ENCODE results near the gene PPP2R5E.
A peak's percentile ranks its signal among the peaks of the same experiment; 100 is the strongest.
"Not testable (repeated sequence)": the region's sequence is repeated elsewhere in the genome, so short reads cannot be mapped to it uniquely, and the experiment has no call there.

The PPP2R5E gene

DNA sequence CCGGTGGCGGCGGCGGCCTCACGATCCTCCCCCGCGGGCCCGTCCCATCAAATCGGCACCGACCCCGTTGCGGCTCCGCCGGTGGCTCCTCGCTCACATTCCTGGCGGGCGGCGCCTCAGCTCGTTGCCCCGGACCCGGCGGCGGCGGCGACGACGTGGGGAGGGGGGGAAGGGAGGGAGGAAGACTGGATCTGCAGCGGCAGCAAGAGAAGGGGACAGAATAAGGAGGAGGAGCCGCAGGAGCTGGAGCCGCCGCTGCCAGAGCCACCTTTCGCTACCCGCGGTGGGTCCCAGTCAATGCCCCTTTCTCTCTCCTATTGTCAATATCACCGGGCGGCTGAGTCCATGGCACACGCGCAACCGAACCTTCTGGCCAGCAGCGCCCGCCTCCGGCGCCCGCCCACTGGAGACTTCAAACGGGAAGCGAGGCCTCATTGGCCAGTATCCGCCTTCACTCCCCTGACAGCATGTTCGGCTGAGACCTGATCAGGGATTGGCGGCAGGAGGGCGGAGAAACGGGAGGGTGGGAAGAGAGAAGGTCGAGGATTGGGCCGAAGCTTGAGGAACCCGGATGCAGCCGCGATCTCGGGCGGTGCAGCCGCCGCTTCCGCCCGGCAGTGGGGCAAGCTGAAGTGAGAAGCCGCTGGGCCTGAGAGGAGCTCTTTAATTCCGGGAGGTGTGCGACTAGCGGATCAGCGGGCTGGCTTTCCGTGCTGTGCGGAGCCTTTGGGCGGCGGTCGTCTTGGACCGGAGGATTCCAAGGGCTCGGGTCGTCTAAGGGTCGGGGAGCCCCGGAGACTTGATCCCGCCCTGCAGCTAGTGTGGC is at the start of gene PPP2R5E:
Gene PPP2R5E (minus strand): TSS at position 378 of the 826 bp plus-strand sequence. CDS start 3,692 bp downstream, outside the sequence.
- DNase-seq, result peak; percentile 97

DNA sequence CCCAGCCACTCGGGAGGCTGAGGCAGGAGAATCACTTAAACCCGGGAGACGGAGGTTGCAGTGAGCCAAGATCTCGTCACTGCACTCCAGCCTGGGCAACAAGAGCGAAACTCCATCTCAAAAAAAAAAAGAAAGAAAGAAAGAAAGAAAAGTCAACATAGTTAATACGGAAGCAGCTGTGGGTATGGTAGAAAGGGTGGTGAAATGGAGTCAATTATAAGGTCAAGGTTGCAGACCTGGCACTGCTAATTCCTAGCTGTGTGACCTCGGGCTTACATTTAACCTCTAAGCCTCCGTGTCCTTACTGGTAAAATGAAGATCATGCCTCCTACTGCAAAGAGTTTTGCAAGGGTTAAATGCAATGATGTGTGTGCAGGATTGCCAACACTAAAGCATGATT is 39.9 kb upstream of the PPP2R5E start:
- not testable (repeated sequence) for DNase-seq

GRCh38 chr14:63581491-63581890 is 38.3 kb upstream of the PPP2R5E start:
- no peak for DNase-seq

GRCh38 chr14:63578300-63578699 is 35.1 kb upstream of the PPP2R5E start:
- no peak for DNase-seq

DNA sequence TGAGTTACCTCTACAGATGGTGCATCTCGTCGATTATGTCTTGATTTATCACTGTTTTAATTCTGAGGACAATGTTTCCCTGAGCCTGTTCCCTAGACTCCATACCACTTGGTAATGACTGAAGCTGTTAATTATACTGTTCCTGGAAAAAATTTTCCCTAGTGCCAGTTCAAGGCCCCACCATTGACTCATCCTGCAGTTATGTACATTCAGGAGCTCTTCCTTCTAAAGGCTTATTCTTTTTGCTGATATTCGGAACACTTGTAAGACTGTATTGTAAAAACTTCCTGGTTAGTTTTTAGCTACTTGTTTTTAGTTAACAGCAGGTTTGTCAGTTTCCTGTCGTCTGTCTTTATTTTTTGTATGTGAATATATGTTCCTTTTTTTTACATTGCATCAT is 30.4 kb upstream of the PPP2R5E start:
- DNase-seq, result no peak

DNA sequence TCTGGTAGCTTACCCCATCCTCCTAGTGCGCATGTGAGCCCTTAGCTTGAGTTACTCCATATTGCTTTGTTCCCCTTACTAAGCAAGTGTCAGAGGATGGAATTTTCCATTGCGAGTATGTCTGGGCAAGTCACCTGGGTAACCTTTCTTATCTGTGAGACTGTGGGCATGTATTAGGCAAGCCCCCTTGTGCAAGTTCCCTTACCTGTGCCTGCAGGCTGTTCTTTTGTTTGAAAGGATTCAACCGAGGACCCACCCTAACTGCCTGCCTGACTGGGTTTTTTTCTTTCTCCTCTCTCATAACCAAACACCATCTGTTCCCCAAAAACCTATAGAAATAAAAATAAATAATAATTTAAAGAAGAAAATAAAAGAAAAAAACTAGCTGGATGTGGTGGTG is 22.3 kb upstream of the PPP2R5E start:
- no peak for DNase-seq

GRCh38 chr14:63564318-63564717 is 21.1 kb upstream of the PPP2R5E start:
- no peak for DNase-seq

GRCh38 chr14:63563370-63564026 is 20.3 kb upstream of the PPP2R5E start:
- no peak for DNase-seq

DNA sequence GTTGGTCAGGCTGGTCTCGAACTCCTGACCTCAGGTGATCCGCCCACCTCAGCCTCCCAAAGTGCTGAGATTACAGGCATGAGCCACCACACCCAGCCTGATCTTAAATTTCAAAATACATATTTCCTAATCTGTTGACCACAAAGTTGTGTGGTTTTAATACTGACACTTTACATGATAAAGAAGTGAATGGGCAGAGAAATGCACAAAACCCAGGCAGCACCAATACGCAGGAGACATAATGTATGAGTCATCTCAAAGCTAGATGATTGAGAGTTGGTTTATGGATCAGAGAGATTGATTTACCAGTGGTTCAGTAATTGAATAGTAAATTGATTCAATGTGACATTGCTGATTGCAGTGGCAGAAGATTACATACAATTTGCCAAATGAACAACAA is 19.2 kb upstream of the PPP2R5E start:
- DNase-seq, result no peak

DNA sequence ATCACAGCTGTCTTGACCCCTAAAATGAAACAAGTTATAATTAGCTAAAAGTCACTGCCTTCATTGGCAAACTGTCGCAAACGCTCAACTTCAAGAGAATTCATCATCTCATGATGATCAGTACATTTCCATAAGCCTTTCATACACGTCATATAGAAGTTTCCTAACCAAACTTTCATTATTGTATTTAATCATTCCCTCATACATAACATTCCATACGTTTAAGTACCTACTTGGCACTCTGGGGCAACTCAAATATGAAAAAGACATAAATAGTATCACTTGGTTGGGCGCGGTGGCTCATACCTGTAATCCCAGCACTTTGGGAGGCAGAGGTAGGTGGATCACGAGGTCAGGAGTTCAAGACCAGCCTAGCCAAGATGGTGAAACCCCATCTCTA is 12.4 kb upstream of the PPP2R5E start:
- DNase-seq, result no peak

DNA sequence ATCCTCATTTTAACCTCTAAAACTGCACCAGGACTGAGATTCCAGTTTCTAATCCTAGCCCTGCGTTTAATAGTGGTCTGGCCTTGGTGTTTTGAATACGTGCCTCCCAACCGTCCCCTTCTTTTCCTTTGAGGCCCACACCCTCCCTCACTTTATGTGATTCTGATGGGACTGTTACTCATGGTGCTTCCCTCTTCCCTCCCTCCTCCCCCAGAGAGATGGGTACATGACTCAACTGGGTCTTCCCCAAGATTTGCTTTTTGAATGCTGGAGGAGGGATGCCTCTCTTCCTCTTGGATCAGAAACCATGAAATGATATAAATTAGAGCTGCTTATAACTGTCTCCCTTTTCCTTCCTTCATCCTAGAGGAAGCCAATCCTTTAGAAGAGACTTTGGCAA is 8.2 kb upstream of the PPP2R5E start:
- DNase-seq, result no peak

GRCh38 chr14:63547798-63548335 is 4.7 kb upstream of the PPP2R5E start:
- DNase-seq, result no peak

GRCh38 chr14:63545431-63545830 is 2.3 kb upstream of the PPP2R5E start:
- DNase-seq, result no peak

DNA sequence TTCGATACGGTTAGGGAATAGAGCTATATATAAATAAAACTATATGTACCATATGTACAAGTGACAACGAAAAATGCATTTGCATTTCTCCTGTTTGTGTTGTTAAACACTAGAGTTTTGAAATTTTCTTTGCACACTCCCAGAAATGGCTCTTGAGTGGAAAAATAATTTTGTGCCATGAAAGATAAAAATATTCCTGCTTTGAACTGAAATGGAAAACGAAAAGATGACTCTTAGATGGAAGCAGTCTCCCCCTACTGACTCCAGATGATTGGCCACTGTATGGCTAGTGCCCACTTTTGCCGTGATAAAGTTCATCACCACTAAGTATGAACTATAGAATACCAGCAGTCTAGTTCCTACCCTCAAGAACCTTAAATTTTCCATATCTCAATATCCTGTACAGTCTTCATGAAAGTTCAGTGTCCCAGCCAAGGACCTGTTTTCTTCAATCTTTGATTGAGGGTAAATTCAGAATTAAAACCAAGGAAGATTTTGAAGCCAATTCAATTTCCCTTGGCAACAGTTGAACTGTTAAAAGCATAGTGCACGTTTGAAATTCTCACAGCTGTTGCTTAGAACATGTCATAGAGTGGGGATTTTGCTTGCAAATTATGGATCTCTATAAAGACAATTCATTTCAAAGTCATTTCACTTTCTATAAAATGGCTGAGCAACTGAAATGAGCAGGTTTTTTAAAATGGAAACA is 1.6 kb upstream of the PPP2R5E start:
- DNase-seq, result no peak

DNA sequence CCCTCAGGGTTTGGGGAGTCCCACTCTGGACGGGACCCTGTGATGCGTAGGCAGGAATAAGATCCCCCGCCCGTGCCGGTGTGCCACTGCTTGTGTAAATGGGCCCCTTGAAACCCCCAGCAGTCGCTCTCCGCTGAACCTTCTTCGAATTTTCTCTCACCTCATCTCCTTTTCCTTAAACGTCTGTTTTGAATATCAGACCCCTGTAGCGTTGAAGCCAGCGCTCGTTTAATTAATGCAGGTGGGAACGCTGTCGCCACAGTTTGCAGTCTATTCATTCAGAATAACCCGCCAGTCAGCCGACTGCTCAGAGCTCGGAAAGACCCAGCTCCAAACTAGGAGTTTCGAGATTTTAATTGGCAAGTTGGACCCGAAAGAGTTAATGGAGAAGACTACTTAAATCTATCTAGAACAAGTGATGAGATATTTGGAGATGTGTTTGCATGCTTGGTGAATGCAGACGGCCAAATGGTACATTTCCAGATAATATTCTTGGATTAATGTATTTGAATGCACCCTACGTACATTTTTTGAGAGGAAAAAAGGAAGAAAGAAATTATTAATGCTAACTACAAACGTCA is 739 bp upstream of the PPP2R5E start:
- DNase-seq, result no peak

DNA sequence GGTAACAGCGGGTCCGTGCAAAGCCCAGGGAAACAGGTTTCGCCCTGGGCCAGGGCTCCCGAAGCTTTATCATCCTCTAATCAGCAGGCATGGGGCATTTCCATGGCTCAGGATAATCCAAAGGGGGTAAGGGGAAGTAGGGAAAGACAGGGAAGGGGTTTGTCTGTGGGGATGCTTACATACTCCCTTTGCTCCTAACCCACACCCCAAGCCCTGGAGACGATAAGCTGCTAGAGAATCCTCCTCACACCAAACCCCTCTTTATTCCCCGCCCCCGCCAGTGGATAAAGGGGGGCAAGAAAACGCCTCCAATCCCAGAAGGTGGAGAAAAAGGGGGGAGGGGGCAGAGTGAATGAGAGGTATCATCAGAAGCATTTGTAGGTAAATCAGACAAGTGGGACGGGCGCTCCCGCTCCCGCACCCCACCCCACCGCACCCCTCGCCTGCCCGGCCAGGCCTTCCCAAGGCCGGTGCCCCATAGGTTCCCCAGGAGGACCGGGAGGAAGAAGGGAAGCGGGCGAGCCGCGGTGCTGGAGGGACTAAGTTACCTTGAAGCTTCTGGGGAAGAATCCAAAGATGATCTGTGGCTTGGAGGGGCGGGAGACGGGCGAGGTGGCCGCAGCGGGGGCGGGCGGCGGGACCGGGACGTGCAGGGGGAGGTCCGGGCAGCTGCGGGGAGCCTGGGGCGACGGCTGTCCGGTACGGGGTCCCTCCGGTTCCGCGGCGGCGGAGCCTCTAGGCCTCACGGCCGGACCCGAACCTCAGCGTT is 762 bp downstream of the PPP2R5E start:
- peak; percentile 2 for DNase-seq

DNA sequence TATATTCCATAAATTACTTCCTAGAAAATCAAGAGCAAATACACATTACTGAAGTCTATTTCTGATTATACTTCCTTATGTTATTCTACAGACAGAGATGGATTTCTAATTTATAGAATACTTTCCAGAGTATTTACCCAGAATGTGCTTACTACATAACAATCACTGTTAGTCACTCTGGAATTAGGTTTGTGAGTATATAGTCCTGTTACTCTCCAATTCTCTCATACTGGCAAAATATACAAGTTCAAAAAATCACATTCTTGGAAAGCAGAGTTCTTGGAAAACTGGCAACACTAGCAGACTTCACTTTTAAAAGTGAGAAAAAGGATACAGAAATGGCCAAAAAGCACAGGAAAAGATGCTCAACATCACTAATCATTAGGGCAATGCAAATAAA is 7.3 kb downstream of the PPP2R5E start:
- no peak for DNase-seq

DNA sequence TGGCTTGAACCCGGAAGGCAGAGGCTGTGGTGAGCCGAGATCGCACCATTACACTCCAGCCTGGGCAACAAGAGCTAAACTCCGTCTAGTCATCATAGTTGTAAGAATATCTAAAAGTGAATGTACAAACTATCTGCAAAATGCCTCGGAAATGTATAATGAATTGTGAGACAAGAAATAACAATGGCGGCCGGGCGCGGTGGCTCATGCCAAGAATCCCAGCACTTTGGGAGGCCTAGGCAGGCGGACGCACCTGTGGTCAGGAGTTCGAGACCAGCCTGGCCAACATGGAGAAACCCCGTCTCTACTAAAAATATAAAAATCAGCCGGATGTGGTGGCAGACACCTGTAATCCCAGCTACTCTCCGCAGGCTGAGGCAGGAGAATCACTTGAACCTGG is 9.7 kb downstream of the PPP2R5E start:
- DNase-seq, result no peak

DNA sequence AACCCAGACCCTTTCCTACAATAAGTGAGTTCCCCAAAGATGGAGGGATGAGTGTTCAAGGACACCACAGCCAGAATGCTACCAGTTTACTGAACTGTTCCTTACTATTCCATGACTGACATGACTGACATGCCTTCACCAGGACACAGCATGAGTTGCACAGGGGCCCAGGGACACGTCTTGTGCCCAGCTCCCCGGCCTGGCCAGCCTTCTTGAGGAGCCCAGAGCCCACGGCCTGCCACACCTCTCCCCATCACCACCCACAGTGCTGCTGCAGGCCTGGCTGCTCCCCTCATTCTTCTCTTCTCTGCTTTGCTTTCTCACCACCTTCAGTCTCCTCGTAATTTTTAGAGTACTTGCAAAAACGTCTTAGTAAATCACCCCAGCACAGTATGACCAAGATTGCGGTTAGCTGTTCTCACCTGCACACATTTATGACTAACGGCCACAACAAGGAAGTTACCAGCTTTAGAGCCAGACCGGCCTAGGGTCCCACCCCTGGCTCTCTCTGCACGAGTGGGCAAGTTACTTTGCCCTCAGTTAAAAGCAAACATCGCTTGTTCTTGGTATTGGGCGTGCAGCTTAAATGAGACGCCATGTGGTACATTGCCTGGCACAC is 18.5 kb downstream of the PPP2R5E start:
- no peak for DNase-seq

GRCh38 chr14:63523735-63524426 is 19.3 kb downstream of the PPP2R5E start:
- no peak for DNase-seq

DNA sequence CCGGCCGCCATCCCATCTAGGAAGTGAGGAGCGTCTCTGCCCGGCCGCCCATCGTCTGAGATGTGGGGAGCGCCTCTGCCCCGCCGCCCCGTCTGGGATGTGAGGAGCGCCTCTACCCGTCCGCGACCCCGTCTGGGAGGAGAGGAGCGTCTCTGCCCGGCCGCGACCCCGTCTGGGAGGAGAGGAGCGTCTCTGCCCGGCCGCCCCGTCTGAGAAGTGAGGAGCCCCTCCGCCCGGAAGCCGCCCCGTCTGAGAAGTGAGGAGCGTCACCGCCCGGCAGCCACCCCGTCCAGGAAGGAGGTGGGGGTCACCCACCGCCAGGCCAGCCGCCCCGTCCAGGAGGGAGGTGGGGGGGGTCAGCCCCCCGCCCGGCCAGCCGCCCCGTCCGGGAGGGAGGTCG is 20.7 kb downstream of the PPP2R5E start:
- DNase-seq, result not testable (repeated sequence)

Data from activated effector memory CD4-positive, alpha-beta T cell treated with Interleukin-2 at 50 U/mL for 16 hours (primary cell).